ENCODE results near the gene COL4A1.

Gene COL4A1

DNA sequence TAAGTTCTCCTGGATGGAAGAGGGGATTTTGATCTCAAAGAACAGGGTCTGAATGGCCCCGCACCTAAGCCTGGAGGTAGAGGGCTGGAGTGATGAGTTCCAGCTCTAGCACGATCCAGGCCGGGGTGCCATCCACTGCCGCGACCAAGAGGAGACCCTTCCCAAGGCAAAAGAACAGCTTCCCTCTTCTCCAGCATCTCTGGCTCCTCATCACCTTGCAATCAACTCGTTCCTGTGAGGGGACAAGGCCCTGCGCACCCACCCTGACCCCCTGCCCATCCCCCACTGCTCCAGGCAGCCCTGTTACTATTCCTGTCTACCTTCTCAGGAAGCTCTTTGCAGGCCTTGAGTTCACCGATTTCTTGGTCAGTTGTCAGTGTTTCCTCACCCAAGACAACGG, 17.8 kb downstream of the COL4A1 start:
- H3K14ac ChIP-seq (ENCODE audit: low read length) = no peak overlapping the region
- peaks cover 8% of the 10 kb centered on the region for H3K79me1 ChIP-seq (ENCODE audit: low read depth, low read length)
- H3K4ac ChIP-seq (ENCODE audit: low read length) = no peak overlapping the region
- no peak overlapping the region for H3K4me2 ChIP-seq (ENCODE audit: insufficient read depth, low read length, poor library complexity, severe bottlenecking)
- H3K9ac ChIP-seq (ENCODE audit: low read depth, low read length, poor library complexity) = no peak overlapping the region
- H2BK12ac ChIP-seq (ENCODE audit: low read length) = no peak overlapping the region
- no peak overlapping the region for H4K8ac ChIP-seq (ENCODE audit: low read depth, low read length)
- H3K18ac ChIP-seq (ENCODE audit: low read length) = no peak overlapping the region
- no peak overlapping the region for H2BK120ac ChIP-seq (ENCODE audit: low read depth, low read length)
- no CpG with 5 or more reads among the region's 9 CpGs for WGBS, 2 donors (ENCODE audit: extremely low coverage in 2 of 2, insufficient read length in 2 of 2, insufficient replicate concordance in 1 of 2)
- no peaks in the 10 kb centered on the region for H3K27me3 ChIP-seq (ENCODE audit: control insufficient read depth in 3 of 3, insufficient read depth in 3 of 3, low read depth in 1 of 3, low read length in 3 of 3)
- H3K4me1 ChIP-seq (ENCODE audit: control insufficient read depth in 2 of 2, insufficient read depth in 1 of 2, low read depth in 1 of 2, low read length in 2 of 2) = peaks cover 11 to 15% of the 10 kb centered on the region in 2 donors
- no peak overlapping the region for H3K23ac ChIP-seq (ENCODE audit: low read depth, low read length, poor library complexity)
- no peak overlapping the region for H2BK15ac ChIP-seq (ENCODE audit: low read length)
- no peak overlapping the region for H4K91ac ChIP-seq (ENCODE audit: low read depth, low read length, poor library complexity)
- peaks cover 0 to 4% of the 10 kb centered on the region in 2 donors for H3K9me3 ChIP-seq (replicated peaks in 1 of 2; ENCODE audit: control insufficient read depth in 2 of 2, insufficient read depth in 1 of 2, low read depth in 1 of 2, low read length in 2 of 2)
- H2AK5ac ChIP-seq (ENCODE audit: low read depth, low read length) = no peak overlapping the region
- H3K4me3 ChIP-seq (ENCODE audit: low read length in 2 of 2) = no peak overlapping the region
- no peak overlapping the region for H2AFZ ChIP-seq (ENCODE audit: low read length)
- H3K36me3 ChIP-seq (replicated peaks in 1 of 2; ENCODE audit: control insufficient read depth in 2 of 2, insufficient read depth in 2 of 2, low read length in 2 of 2) = peaks cover 0 to 12% of the 10 kb centered on the region in 2 donors
- no peak overlapping the region for H2BK5ac ChIP-seq (ENCODE audit: low read length)
- DNase-seq (ENCODE audit: low spot score) = no peak
- H3K27ac ChIP-seq (replicated peaks; ENCODE audit: low read length) = no peak overlapping the region

DNA sequence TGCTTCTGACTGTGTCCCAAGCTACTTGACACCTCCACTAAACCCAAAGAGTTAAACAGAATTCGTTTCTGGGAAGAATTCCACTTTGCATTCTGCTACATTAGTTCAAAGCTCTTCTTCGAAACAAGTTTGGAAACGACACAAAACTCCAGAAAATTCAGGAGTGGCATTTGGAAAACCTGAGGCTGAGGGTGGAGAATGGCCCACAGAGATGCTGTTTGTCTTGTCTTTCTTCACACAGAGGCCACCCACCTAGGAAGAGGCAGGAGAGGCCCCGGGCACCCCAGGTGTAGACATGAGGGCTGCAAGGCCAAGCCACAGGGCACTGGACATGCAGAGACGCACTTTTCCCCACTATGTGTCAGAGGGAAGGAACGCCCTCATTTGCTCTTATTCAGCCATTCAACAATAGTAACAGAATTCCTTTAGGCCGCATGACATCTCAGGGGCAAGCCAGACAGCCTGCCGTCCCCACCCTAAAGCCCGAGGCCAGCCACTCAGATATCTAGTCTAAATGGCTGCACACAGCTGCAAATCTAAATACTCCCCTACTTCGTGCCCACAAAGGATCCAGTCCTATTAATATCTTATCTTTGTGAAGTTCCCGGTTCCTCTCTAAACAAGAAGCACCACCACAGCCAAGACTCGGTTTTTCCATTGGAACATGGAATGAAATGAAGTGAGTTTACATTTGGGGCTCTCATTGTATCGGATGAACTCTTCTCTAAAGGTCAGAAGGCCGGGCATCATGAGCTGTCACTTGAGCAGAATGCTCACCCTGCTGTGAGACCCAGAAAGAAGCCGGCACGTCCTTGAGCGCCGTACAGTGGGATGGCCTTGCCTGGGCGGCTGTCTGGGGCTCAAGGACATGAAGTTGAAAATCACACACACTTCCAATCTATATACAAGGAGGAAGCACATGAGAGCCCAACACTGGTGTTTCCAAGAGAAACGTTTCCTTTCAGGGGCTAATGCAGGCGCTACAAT, 19.8 kb downstream of the COL4A1 start:
- H2BK12ac ChIP-seq (ENCODE audit: low read length) = no peak overlapping the region
- H2BK15ac ChIP-seq (ENCODE audit: low read length) = no peak overlapping the region
- H3K4me2 ChIP-seq (ENCODE audit: insufficient read depth, low read length, poor library complexity, severe bottlenecking) = no peak overlapping the region
- DNase-seq (ENCODE audit: low spot score) = no peak
- H2AFZ ChIP-seq (ENCODE audit: low read length) = no peak overlapping the region
- no peak overlapping the region for H4K8ac ChIP-seq (ENCODE audit: low read depth, low read length)
- no peak overlapping the region for H3K23ac ChIP-seq (ENCODE audit: low read depth, low read length, poor library complexity)
- no peak overlapping the region for H3K27ac ChIP-seq (replicated peaks; ENCODE audit: low read length)
- no CpG with 5 or more reads among the region's 21 CpGs for WGBS, 2 donors (ENCODE audit: extremely low coverage in 2 of 2, insufficient read length in 2 of 2, insufficient replicate concordance in 1 of 2)
- no peaks in the 10 kb centered on the region for H3K9me3 ChIP-seq (replicated peaks in 1 of 2; ENCODE audit: control insufficient read depth in 2 of 2, insufficient read depth in 1 of 2, low read depth in 1 of 2, low read length in 2 of 2)
- peaks cover 0 to 12% of the 10 kb centered on the region in 2 donors for H3K36me3 ChIP-seq (replicated peaks in 1 of 2; ENCODE audit: control insufficient read depth in 2 of 2, insufficient read depth in 2 of 2, low read length in 2 of 2)
- H3K9ac ChIP-seq (ENCODE audit: low read depth, low read length, poor library complexity) = no peak overlapping the region
- no peak overlapping the region for H3K18ac ChIP-seq (ENCODE audit: low read length)
- H2BK120ac ChIP-seq (ENCODE audit: low read depth, low read length) = no peak overlapping the region
- H3K14ac ChIP-seq (ENCODE audit: low read length) = no peak overlapping the region
- H2BK5ac ChIP-seq (ENCODE audit: low read length) = no peak overlapping the region
- no peak overlapping the region for H4K91ac ChIP-seq (ENCODE audit: low read depth, low read length, poor library complexity)
- no peak overlapping the region for H3K4ac ChIP-seq (ENCODE audit: low read length)
- no peak overlapping the region for H2AK5ac ChIP-seq (ENCODE audit: low read depth, low read length)
- peaks cover 10% of the 10 kb centered on the region for H3K79me1 ChIP-seq (ENCODE audit: low read depth, low read length)
- no peak overlapping the region for H3K4me3 ChIP-seq (ENCODE audit: low read length in 2 of 2)
- no peaks in the 10 kb centered on the region for H3K27me3 ChIP-seq (ENCODE audit: control insufficient read depth in 3 of 3, insufficient read depth in 3 of 3, low read depth in 1 of 3, low read length in 3 of 3)
- H3K4me1 ChIP-seq (ENCODE audit: control insufficient read depth in 2 of 2, insufficient read depth in 1 of 2, low read depth in 1 of 2, low read length in 2 of 2) = peaks cover 11 to 15% of the 10 kb centered on the region in 2 donors

DNA sequence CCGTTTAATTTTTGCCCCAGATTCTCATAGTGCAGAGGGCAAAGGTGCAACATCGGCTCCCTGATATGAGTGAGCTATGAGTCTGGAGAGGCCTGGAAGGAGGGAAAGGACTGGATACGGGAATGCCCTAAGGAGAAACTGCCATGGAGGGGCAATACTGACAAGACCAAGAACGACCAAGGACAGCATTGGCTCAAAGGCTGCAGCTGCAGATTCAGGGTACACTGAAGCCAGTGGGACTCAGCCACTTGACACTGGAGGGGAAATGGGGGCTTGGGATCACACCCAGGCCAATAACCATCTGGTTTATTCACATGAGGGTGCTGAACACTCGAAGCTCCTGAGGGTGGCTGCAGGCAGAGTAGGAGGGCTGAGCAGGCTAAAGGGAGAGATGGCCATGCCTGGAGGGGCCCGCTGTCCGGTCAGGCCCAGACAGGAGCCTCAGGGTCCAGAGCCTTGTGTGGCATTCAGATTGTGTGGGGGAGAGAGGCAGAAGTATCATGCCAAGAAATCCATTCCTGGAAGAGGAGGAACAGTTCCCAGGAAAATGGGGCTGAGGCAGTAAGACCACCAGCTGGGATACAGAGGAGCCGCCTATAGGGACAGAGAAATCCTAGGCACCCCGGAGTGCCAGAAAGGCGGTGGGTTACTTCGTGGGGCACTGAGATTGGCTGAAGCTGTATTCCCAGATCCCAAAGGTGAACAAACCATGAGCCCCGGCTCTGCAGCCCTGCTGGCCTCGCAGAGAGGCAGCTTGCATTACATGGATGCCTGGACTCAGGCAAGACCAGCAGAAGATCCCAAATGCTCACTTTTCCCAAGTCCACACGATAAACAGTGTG, 20.7 kb downstream of the COL4A1 start:
- no peak overlapping the region for H3K4me3 ChIP-seq (ENCODE audit: low read length in 2 of 2)
- H2BK15ac ChIP-seq (ENCODE audit: low read length) = no peak overlapping the region
- H4K8ac ChIP-seq (ENCODE audit: low read depth, low read length) = no peak overlapping the region
- no peak overlapping the region for H3K23ac ChIP-seq (ENCODE audit: low read depth, low read length, poor library complexity)
- no peak overlapping the region for H3K4ac ChIP-seq (ENCODE audit: low read length)
- no peak overlapping the region for H3K9ac ChIP-seq (ENCODE audit: low read depth, low read length, poor library complexity)
- no peak overlapping the region for H2AFZ ChIP-seq (ENCODE audit: low read length)
- peaks cover 11 to 15% of the 10 kb centered on the region in 2 donors for H3K4me1 ChIP-seq (ENCODE audit: control insufficient read depth in 2 of 2, insufficient read depth in 1 of 2, low read depth in 1 of 2, low read length in 2 of 2)
- H2BK12ac ChIP-seq (ENCODE audit: low read length) = no peak overlapping the region
- H4K91ac ChIP-seq (ENCODE audit: low read depth, low read length, poor library complexity) = no peak overlapping the region
- no peak overlapping the region for H2BK120ac ChIP-seq (ENCODE audit: low read depth, low read length)
- WGBS, 2 donors (ENCODE audit: extremely low coverage in 2 of 2, insufficient read length in 2 of 2, insufficient replicate concordance in 1 of 2) = no CpG with 5 or more reads among the region's 14 CpGs
- no peaks in the 10 kb centered on the region for H3K27me3 ChIP-seq (ENCODE audit: control insufficient read depth in 3 of 3, insufficient read depth in 3 of 3, low read depth in 1 of 3, low read length in 3 of 3)
- DNase-seq (ENCODE audit: low spot score) = no peak
- peaks cover 0 to 12% of the 10 kb centered on the region in 2 donors for H3K36me3 ChIP-seq (replicated peaks in 1 of 2; ENCODE audit: control insufficient read depth in 2 of 2, insufficient read depth in 2 of 2, low read length in 2 of 2)
- no peak overlapping the region for H2BK5ac ChIP-seq (ENCODE audit: low read length)
- no peak overlapping the region for H2AK5ac ChIP-seq (ENCODE audit: low read depth, low read length)
- H3K79me1 ChIP-seq (ENCODE audit: low read depth, low read length) = peaks cover 10% of the 10 kb centered on the region
- H3K9me3 ChIP-seq (replicated peaks in 1 of 2; ENCODE audit: control insufficient read depth in 2 of 2, insufficient read depth in 1 of 2, low read depth in 1 of 2, low read length in 2 of 2) = no peaks in the 10 kb centered on the region
- no peak overlapping the region for H3K14ac ChIP-seq (ENCODE audit: low read length)
- H3K27ac ChIP-seq (replicated peaks; ENCODE audit: low read length) = no peak overlapping the region
- no peak overlapping the region for H3K4me2 ChIP-seq (ENCODE audit: insufficient read depth, low read length, poor library complexity, severe bottlenecking)
- H3K18ac ChIP-seq (ENCODE audit: low read length) = no peak overlapping the region

All from neuronal stem cell (in vitro differentiated cells).